Smooth muscle cell (in vitro differentiated cells): ENCODE results near the gene LRRC8C. TPM values are rescaled to one million over a fixed set of nuclear protein-coding genes. Genes with fewer than 3 reads are reported as not detected.

Experiments used
- DNase-seq: peaks from one replicate; lab custom pipeline; 2025; ENCODE audit not compliant: unreplicated experiment; lab: John Stamatoyannopoulos, UW
- H2AFZ ChIP-seq: fragments of 200-600 bp; sonication (generic); 2 replicates; pipeline ENCODE4 v1.6.0; 2016; ENCODE audit warnings: antibody characterized with exemption, low read depth, mild to moderate bottlenecking
- H3F3A ChIP-seq: fragments of 200-600 bp; sonication (generic); 2 replicates; pipeline ENCODE4 v1.6.0; 2017; ENCODE audit warnings: antibody characterized with exemption, low read depth
- H3K27ac ChIP-seq: fragments of 200-600 bp; sonication (generic); 2 replicates; pipeline ENCODE4 v1.5.1; 2016; ENCODE audit warnings: low read depth, mild to moderate bottlenecking
- H3K27me3 ChIP-seq: fragments of 200-600 bp; sonication (generic); 2 replicates; pipeline ENCODE4 v1.6.1; 2016; ENCODE audit warnings: low read depth, mild to moderate bottlenecking
- H3K36me3 ChIP-seq: fragments of 200-600 bp; sonication (generic); 2 replicates; pipeline ENCODE4 v1.5.1; 2016; ENCODE audit warnings: low read depth
- H3K4me1 ChIP-seq: fragments of 200-600 bp; sonication (generic); 2 replicates; pipeline ENCODE4 v1.5.1; 2016; ENCODE audit warnings: low read depth
- H3K4me2 ChIP-seq: fragments of 200-600 bp; sonication (generic); 2 replicates; pipeline ENCODE4 v1.6.0; 2016; ENCODE audit warnings: mild to moderate bottlenecking
- H3K4me3 ChIP-seq: fragments of 200-600 bp; sonication (generic); 2 replicates; pipeline ENCODE4 v1.5.1; 2016; ENCODE audit warnings: mild to moderate bottlenecking
- H3K79me2 ChIP-seq: fragments of 200-600 bp; sonication (generic); 2 replicates; pipeline ENCODE4 v1.6.0; 2016; ENCODE audit warnings: low read depth, mild to moderate bottlenecking
- H3K9ac ChIP-seq: fragments of 200-600 bp; sonication (generic); 2 replicates; pipeline ENCODE4 v1.6.0; 2016; ENCODE audit warnings: low read depth
- H3K9me3 ChIP-seq: fragments of 200-600 bp; sonication (generic); replicated peaks from 2 replicates; pipeline ENCODE4 v1.5.1; 2016; ENCODE audit warnings: low read depth
- H4K20me1 ChIP-seq: fragments of 200-600 bp; sonication (generic); 2 replicates; pipeline ENCODE4 v1.6.0; 2016; ENCODE audit warnings: low read depth
- WGBS: methylation state at CpG from one replicate; pipeline ENCODE4 v1.1.7; 2016; ENCODE audit warnings: low lambda C conversion rate; 5-methylcytosine and 5-hydroxymethylcytosine counted together
- polyA plus RNA-seq: library from polyadenylated mRNA; unstranded; fragments of >200 nt; fragmentation: Nextera tagmentation; extraction: Ambion mirVana; gene quantifications from 2 replicates; pipeline ENCODE4 v1.2.1, GENCODE V29; 2016
- total RNA-seq: library from RNA; depleted of rRNA; stranded (reverse); fragments of >200 nt; gene quantifications from 2 replicates; pipeline ENCODE4 v1.2.3, GENCODE V29; 2014
- TF ChIP-seq, protein P1 (sequence below): fragments of 200-600 bp; sonication (generic); IDR thresholded peaks from 2 replicates; pipeline ENCODE4 v1.5.1; 2017; ENCODE audit warnings: borderline replicate concordance, mild to moderate bottlenecking, antibody characterized with exemption; ENCODE audit not compliant: insufficient read depth, poor library complexity, severe bottlenecking

LRRC8C gene
- total and polyA plus RNA-seq, 2 experiments from 2014 or later: 2.2 to 7.2 TPM

DNA sequence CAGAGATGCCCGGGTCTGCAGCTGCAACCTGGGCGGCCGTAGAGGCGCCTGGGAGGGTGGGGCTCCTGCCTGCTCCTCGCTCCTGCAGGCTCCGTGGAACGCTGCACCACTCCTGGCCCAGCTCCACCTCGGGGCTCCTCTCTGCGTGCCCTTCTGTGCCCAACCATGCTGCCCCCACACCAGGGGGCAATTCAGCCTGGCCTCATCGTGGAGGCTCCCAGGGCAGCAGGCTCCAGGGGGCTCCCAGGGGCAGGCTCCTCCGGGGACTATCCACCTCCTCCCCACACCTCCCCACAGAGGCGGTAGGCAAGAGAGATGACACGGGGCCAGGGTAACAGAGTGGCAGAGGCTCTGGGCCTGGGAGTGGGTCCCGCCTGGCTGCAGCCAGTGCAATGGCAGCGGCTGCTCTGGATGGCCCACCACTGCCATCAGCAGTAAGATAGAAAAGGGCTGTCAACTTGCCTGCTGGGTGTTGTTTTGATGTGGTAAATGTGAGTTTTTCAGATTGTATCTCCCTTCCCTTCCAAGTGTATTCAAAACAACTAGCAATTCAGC, 22.4 kb upstream of the LRRC8C start:
- no peaks in the 10 kb centered on the region for H3K36me3 ChIP-seq
- no peaks in the 10 kb centered on the region for H3K9me3 ChIP-seq
- H3K27ac ChIP-seq: no peak overlapping the region
- TF ChIP-seq, protein P1, sequence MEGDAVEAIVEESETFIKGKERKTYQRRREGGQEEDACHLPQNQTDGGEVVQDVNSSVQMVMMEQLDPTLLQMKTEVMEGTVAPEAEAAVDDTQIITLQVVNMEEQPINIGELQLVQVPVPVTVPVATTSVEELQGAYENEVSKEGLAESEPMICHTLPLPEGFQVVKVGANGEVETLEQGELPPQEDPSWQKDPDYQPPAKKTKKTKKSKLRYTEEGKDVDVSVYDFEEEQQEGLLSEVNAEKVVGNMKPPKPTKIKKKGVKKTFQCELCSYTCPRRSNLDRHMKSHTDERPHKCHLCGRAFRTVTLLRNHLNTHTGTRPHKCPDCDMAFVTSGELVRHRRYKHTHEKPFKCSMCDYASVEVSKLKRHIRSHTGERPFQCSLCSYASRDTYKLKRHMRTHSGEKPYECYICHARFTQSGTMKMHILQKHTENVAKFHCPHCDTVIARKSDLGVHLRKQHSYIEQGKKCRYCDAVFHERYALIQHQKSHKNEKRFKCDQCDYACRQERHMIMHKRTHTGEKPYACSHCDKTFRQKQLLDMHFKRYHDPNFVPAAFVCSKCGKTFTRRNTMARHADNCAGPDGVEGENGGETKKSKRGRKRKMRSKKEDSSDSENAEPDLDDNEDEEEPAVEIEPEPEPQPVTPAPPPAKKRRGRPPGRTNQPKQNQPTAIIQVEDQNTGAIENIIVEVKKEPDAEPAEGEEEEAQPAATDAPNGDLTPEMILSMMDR: no peak
- no peaks in the 10 kb centered on the region for H3K79me2 ChIP-seq
- H2AFZ ChIP-seq: no peak overlapping the region
- H3K4me3 ChIP-seq: no peak overlapping the region
- WGBS: 89% methylated on average over 15 of the region's 15 CpGs
- no peak overlapping the region for H3K4me2 ChIP-seq
- no peaks in the 10 kb centered on the region for H3K27me3 ChIP-seq
- H3K9ac ChIP-seq: no peak overlapping the region
- no peak for DNase-seq
- no peaks in the 10 kb centered on the region for H4K20me1 ChIP-seq
- no peaks in the 10 kb centered on the region for H3F3A ChIP-seq
- H3K4me1 ChIP-seq: no peaks in the 10 kb centered on the region

DNA sequence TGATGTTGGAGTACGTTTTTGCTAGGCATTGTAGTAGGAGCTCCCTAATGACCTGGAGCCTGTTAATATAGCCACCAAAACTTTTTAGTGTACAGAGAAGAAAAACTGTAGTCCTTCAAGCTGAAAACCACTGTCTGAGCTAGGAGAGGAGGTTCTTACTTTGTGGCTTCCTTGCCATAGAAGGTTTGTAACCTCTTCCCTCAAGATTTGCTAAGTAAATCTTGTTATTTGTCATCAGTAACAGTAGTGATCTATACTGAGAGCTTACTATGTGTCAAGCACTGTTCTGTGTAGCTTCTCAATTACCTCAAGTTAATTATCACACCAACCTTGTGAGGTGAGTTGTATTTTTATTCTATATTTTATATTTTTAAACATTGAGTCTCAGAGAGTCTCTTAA, 21.2 kb upstream of the LRRC8C start:
- TF ChIP-seq, protein P1: no peak
- DNase-seq: no peak
- H3K9ac ChIP-seq: no peak overlapping the region
- H3K4me1 ChIP-seq: no peaks in the 10 kb centered on the region
- H3K4me2 ChIP-seq: no peak overlapping the region
- H3F3A ChIP-seq: no peaks in the 10 kb centered on the region
- H3K36me3 ChIP-seq: no peaks in the 10 kb centered on the region
- 85% methylated on average over 1 of the region's 1 CpG for WGBS
- no peaks in the 10 kb centered on the region for H3K9me3 ChIP-seq
- H3K27ac ChIP-seq: no peak overlapping the region
- no peak overlapping the region for H2AFZ ChIP-seq
- H3K79me2 ChIP-seq: no peaks in the 10 kb centered on the region
- H3K27me3 ChIP-seq: no peaks in the 10 kb centered on the region
- H3K4me3 ChIP-seq: no peak overlapping the region
- no peaks in the 10 kb centered on the region for H4K20me1 ChIP-seq

DNA sequence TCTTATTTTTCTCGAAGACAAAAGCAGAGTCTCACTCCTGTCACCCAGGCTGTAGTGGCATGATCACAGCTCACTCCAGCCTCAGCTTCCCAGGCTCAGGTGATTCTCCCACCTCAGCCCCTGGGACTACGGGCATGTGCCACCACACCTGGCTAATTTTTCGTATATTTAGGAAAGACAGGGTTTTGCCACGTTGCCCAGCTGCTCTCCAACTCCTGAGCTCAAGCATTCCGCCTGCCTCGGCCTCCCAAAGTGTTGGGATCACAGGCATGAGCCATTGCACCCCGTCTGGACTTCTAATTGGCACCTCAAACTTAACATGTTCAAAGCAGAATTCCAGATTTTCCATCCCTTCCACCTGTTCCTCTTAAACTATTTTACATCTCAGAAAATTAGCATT, 19.0 kb upstream of the LRRC8C start:
- TF ChIP-seq, protein P1: no peak
- H3K4me3 ChIP-seq: no peak overlapping the region
- H4K20me1 ChIP-seq: no peaks in the 10 kb centered on the region
- 88% methylated on average over 7 of the region's 7 CpGs for WGBS
- H3K9ac ChIP-seq: no peak overlapping the region
- H3K27me3 ChIP-seq: no peaks in the 10 kb centered on the region
- no peaks in the 10 kb centered on the region for H3K79me2 ChIP-seq
- no peak overlapping the region for H2AFZ ChIP-seq
- no peak overlapping the region for H3K4me2 ChIP-seq
- no peaks in the 10 kb centered on the region for H3K4me1 ChIP-seq
- H3K36me3 ChIP-seq: no peaks in the 10 kb centered on the region
- no peak for DNase-seq
- no peaks in the 10 kb centered on the region for H3K9me3 ChIP-seq
- H3K27ac ChIP-seq: no peak overlapping the region
- no peaks in the 10 kb centered on the region for H3F3A ChIP-seq
